ENCODE results near the gene TRAF7. TPM values are rescaled to one million over a fixed set of nuclear protein-coding genes. Genes with fewer than 3 reads are reported as not detected.

TRAF7 gene
- total RNA-seq, 1 donor from 2014 or later, result 82.2 TPM

GRCh38 chr16:2214719-2214968, 59.1 kb downstream of the TRAF7 start, which contains the start of gene PGP:
Gene PGP (minus strand): TSS chr16:2214840. CDS start chr16:2214777, 63 bp downstream.
- Mint-ChIP-seq H3K27me3 (ENCODE audit: low read depth) (peaks cover 8% of the 10 kb centered on the region), H3K9me3 (no peaks in the 10 kb centered on the region), H3K4me3 (peak within 1 kb of the TSS; percentile 94), H3K27ac (ENCODE audit: unreplicated experiment) (peak within 1 kb of the TSS; percentile 96), H3K36me3 (ENCODE audit: low read depth) (peaks cover 4% of the 10 kb centered on the region), H3K4me1 (peaks cover 27% of the 10 kb centered on the region)
- TF ChIP-seq CTCF (conservative IDR thresholded peaks at IDR 0.05), result no peak
- no peak for DNase-seq (ENCODE audit: low read depth, low spot score)

GRCh38 chr16:2216330-2216729, 60.7 kb downstream of the TRAF7 start:
- peaks cover 4% of the 10 kb centered on the region for H3K36me3 Mint-ChIP-seq (ENCODE audit: low read depth)
- peaks cover 27% of the 10 kb centered on the region for H3K4me1 Mint-ChIP-seq
- H3K4me3 Mint-ChIP-seq, result peak overlapping the region; percentile 91
- peaks cover 8% of the 10 kb centered on the region for H3K27me3 Mint-ChIP-seq (ENCODE audit: low read depth)
- DNase-seq (ENCODE audit: low read depth, low spot score), result no peak
- TF ChIP-seq CTCF (conservative IDR thresholded peaks at IDR 0.05), result no peak
- peak overlapping the region; percentile 62 for H3K27ac Mint-ChIP-seq (ENCODE audit: unreplicated experiment)
- no peaks in the 10 kb centered on the region for H3K9me3 Mint-ChIP-seq

- TF ChIP-seq CTCF (conservative IDR thresholded peaks at IDR 0.05), result no peak
- peak within 1 kb of the TSS; percentile 35 for H3K27ac Mint-ChIP-seq (ENCODE audit: unreplicated experiment)
- no peaks in the 10 kb centered on the region for H3K27me3 Mint-ChIP-seq (ENCODE audit: low read depth)
- H3K36me3 Mint-ChIP-seq (ENCODE audit: low read depth), result no peaks in the 10 kb centered on the region
- peak; percentile 99 for DNase-seq (ENCODE audit: low read depth, low spot score)
- peaks cover 15% of the 10 kb centered on the region for H3K4me1 Mint-ChIP-seq
- H3K9me3 Mint-ChIP-seq, result no peaks in the 10 kb centered on the region
- H3K4me3 Mint-ChIP-seq, result peak within 1 kb of the TSS; percentile 90
Measured at GRCh38 chr16:2223221-2223941, 67.8 kb downstream of the TRAF7 start, which contains the start of gene E4F1. Gene E4F1 (plus strand): TSS chr16:2223591. CDS start chr16:2223614, 23 bp downstream.

GRCh38 chr16:2223942-2224486, 68.4 kb downstream of the TRAF7 start:
- H3K27me3 Mint-ChIP-seq (ENCODE audit: low read depth), result no peaks in the 10 kb centered on the region
- H3K4me1 Mint-ChIP-seq, result peaks cover 15% of the 10 kb centered on the region
- no peak for DNase-seq (ENCODE audit: low read depth, low spot score)
- H3K27ac Mint-ChIP-seq (ENCODE audit: unreplicated experiment), result peak overlapping the region; percentile 35
- peak overlapping the region; percentile 90 for H3K4me3 Mint-ChIP-seq
- H3K36me3 Mint-ChIP-seq (ENCODE audit: low read depth), result no peaks in the 10 kb centered on the region
- H3K9me3 Mint-ChIP-seq, result no peaks in the 10 kb centered on the region
- TF ChIP-seq CTCF (conservative IDR thresholded peaks at IDR 0.05), result no peak

GRCh38 chr16:2226245-2226793, 70.7 kb downstream of the TRAF7 start:
- Mint-ChIP-seq H3K27me3 (ENCODE audit: low read depth) (no peaks in the 10 kb centered on the region), H3K4me1 (peaks cover 15% of the 10 kb centered on the region), H3K9me3 (no peaks in the 10 kb centered on the region), H3K4me3 (peak overlapping the region; percentile 81), H3K27ac (ENCODE audit: unreplicated experiment) (no peak overlapping the region), H3K36me3 (ENCODE audit: low read depth) (no peaks in the 10 kb centered on the region)
- no peak for DNase-seq (ENCODE audit: low read depth, low spot score)
- TF ChIP-seq CTCF (conservative IDR thresholded peaks at IDR 0.05), result no peak
